GM21381 (cell line): Measurements from ENCODE around the gene ATXN7L1.

ENCODE experiments used
- ATAC-seq: cut with Tn5 transposase; IDR thresholded peaks from one replicate; pipeline ENCODE4 v1.9.1; 2021; ENCODE audit warnings: mild to moderate bottlenecking, moderate library complexity; ENCODE audit not compliant: unreplicated experiment

Gene ATXN7L1

DNA sequence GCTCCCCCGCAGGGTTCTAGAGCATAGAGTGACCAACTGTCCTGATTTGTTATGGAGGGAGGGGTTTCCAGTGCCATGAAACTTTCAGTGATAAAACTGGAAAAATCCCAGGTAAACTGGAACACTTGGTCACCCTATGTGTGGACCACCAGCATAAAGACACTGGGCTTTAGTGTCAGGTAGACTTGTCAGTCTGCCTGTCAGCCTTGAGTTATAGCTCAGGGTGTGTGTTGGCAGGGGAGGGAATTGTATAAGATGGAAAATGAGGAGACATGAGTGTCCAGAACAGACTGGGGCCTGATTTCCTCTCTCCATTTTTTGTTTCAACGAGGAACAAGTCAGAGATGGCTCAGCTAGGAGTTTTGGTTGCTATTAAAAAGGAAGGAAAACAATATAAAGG, 284.9 kb downstream of the ATXN7L1 start:
- ATAC-seq, result no peak

DNA sequence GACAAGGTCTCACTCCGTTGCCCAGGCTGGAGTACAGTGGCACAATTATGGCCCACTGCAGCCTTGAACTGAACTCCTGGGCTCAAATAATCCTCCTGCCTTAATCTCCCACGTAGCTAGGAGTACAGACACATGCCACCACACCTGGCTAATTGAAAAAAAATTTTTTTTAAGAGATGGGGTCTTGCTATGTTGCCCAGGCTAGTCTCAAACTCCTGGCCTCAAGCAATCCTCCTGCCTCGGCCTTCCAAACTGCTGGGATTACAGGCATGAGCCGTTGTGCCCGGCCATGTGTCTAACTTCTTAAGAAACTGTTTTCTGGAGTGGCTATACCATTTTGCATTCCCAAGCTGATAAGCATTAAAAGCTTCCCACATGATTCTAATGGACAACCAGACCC, 285.6 kb downstream of the ATXN7L1 start:
- no peak for ATAC-seq

DNA sequence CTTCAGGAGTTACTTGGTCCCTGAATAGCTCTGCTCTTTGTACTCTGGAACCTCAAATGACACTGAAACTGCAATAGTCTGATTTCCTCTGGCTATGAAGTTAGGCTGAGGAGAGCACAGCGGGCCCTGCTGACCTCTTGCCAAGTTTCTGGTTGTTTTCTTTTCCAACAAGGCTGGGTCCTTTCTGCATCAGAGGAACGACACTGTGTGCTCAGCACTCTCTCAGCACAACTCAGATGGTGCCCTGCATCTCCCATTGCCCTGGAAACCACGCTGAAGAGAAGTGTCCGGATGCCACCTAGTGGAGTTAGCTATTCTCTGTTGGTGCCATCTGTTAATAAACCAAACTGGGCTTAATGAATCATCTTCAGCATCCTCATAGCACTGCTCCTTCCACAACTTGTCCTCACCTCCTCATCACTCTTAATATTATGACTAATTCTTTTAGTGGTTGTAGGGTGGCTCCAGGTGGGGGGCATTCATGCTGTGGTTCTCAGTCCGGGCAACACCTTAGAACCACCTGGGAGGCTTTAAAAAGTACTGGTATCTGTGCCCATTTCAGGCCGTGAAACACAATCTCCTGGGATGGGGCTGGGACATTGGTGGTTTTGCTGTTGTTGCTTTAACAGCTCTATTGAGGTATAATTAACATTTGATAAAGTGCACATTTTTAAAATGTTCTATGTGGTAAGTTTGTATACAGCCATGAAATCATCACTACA, 286.9 kb downstream of the ATXN7L1 start:
- peak; percentile 83 for ATAC-seq

DNA sequence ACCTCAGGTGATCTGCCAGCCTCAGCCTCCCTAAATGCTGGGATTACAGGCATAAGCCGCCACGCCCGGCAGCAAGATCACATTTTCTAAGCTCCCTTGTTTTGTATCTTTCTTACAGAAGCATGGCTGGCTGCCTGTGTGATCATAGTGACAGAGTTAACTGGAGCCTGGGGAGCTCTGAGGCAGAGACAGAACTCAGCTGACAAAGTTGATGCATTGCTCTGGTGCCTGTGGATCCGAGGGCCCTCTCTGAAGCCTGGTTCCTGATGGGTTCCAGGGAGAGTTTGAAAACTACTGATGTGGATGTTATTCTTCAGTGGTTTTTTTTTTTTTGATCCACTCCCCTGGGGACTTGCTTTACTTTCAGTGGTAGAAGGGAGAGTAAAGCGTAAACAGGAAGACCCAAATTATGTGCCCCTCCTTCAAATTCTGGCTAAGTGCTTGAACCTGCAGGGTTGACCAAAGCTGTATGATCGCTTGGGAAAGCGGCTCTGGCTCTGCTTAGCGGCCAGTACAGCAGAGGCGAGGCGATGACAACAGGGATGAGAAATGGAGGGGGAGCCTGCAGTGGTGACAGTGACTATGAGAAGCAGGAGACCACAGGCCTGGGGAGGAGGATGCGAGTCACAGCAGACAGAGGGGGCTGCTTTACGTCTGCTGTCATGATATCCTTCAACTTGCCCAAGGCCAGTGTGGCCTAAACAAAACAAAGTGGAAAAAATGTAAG, 288.3 kb downstream of the ATXN7L1 start:
- ATAC-seq, result no peak

DNA sequence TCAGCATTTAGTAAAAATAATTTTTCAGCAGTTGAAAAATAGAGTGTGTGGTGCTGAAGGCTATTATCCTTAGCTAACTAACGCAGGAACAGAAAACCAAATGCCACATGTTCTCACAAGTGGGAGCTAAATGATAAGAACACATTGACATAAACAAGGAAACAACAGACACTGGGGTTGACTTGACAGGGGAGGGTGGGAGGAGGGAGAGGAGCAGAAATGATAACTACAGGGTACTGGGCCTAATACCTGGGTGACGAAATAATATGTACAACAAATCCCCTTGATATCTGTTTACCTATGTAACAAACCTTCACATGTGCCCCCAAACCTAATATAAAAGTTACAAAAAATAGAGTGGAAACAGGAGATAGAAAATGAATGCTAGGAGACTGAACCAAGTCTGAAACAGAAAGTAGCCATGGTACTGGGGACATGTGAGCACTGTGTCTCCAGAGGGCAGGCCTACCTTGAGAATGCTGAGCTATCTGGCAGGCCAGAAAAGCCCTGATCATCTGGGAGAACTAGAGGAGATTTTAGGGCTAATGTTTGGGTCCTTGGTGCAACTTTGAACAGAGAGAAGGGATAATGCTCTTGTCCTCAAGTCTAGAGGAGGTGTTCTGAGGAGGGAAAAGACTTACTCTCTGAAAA, 290.4 kb downstream of the ATXN7L1 start:
- ATAC-seq, result no peak

DNA sequence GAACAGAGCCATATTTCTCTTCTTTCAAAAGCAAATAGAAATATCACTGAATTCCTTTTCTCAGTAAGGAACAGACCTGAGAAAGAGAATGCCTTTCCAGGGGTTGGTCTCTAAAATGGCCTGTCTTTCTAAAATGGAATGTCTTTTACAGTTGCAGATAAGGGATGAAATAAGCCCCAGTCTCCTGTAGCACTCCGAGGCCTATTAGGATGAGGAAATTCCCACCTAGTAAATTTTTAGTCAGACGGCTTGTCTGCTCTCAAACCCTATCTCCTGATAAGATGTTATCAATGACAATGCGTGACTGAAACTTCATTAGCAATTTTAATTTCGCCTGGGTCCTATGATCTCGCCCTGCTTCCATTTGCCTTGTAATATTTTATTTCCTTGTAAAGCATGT, 292.2 kb downstream of the ATXN7L1 start:
- no peak for ATAC-seq

DNA sequence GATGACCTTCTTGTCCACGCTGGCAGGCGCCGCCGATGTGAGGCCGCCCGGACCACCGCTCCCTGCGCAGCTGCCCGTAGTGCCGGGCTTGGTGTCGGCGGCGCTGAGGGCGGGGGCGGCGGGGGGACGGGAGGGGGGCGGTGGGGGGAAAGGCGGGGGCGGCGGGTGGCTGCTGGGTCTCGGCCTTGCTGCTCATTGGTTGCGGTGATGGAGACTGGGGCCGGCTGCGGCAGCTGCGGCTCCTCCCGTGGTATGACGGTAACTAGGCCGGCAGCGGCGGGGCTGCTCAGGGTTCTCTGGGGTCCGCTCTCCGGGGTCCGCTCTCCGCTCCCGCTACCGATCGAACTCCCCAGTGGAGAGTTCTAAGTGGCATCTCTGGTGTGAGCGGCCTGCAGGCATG, 293.3 kb downstream of the ATXN7L1 start:
- ATAC-seq, result no peak

DNA sequence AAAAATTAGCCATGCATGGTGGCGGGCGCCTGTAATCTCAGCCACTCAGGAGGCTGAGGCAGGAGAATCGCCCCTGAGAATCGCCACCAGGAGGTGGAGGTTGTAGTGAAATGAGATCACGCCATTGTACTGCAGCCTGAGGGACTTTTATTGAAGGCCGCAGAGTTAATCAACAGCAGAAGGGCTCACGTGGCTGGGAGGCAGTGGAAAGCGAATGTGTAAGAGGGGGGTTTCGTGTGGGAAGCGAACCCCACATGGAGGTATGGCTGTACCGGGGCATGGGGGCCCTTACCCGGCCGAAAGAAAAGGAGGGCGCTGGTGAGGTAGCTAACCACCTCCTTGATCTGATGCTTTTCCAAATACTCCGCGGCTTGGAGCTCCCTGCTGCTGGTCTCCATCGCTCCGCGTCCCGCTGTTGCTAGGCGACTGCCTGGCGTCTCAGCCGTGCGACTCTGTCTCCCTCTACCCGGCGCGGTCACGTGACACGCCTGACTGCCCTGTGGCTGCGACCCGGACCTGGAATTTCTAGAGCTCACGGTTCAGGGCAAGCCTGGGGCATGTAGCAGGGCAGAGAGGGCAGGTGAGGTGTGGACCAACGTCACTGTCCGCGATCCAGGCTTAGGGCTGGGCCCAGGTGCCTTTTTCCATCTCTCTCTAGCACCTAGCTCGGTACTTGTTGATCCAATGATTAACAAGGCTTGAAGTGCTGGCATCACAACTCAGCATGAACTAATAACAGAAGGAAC, 295.2 kb downstream of the ATXN7L1 start, which contains the start of gene EFCAB10:
TSS of gene EFCAB10 (minus strand) at position 428 of the 746 bp plus-strand sequence. CDS start at position 398, 30 bp downstream.
- ATAC-seq, result peak; percentile 74

DNA sequence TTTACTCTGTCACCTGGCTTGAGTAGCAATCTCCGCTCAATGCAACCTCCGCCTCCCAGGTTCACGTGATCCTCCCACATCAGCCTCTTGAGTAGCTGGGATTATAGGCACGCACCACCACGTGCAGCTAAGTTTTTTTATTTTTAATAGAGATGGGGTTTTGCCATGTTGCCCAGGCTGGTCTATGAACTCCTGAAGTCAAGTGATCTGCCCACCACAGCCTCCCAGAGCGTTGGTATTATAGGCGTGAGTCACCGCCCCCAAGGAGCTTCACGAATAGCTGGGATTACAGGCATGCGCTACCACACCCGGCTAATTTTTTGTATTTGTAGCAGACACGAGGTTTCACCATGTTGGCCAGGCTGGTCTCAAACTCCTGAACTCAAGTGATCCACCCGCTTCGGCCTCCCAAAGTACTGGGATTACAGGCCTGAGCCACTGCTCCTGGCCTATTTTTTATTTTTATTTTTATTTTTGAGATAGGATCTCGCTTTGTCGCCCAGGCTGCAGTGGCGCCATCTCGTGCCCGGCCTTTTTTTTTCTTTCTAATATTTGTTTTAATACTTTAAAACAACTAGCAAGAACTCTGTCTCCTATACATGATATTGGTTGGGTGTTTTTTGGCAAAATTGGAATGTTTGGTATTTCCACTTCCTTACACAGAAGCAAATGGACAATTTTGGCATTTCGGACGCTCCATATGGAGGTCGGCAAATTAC, 296.2 kb downstream of the ATXN7L1 start:
- ATAC-seq, result no peak

DNA sequence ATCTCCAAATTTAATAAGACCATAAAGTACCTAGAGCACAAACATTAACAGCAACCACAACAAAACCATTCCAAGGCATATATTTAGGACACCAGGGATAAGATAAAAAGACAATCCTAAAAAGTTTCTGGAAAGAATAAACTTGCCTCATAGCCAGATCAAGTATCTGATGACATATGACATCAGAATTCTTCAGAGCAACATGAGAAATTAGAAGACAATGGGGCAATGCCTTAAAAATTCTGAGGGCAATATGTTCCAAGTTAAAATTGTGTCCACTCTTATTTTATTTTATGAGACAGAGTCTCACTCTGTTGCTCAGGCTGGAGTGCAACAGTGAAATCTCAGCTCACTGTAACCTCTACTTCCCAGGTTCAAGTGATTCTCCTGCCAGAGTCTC, 297.9 kb downstream of the ATXN7L1 start:
- no peak for ATAC-seq

DNA sequence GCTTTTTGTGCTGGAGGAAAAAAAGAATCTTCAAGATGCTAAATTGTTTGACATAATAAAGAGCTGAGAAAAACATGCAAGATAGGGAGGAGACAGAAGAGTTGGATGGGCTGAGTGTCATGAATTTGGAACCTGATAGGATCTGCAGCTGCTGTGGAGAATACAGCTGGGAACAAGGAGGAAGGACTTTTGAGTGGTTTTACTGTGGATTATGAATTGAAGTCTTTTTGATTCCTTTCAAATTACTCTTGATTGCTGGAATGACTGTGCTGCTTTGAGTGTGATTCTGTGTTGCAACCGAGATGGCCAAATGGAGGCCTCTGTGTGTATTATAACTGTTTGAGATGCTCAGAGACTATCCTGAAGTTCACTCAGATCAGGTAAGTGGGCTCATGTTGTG, 299.1 kb downstream of the ATXN7L1 start:
- ATAC-seq, result no peak

DNA sequence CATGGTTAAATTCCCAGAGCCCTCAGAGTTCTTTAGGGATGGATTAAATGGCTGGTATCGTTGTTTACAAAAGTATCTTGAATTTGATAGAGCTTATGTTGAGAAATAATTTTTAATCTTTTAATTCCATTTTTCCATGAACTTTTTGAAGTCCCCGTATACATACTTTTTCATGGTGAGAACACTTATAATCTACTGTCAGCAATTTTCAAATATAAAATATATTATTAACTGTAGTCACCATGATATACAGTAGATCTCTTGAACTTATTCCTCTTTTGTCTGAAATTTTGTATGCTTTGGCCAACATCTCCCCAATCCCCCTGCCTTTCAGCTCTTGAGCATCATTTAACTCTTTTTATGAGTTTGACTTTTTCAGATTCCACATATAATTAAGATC, 304.5 kb downstream of the ATXN7L1 start:
- ATAC-seq, result no peak

DNA sequence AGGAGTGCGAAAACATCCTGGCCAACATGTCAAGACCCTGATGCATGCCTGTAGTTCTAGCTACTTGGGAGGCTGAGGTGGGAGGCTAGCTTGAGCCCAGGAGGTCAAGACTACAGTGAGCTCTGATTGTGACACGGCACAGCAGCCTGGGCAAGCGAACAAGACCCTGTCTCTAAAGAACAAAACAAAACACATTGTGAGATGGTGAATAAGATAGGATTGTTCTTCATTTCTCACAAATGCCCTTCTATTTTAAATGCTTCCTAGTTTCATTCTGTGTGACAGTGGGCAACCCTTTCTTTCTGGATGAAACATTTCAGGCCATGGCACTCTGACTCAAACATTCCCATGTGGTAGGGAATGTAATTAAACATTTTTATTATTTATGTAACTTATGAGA, 308.6 kb downstream of the ATXN7L1 start:
- no peak for ATAC-seq

DNA sequence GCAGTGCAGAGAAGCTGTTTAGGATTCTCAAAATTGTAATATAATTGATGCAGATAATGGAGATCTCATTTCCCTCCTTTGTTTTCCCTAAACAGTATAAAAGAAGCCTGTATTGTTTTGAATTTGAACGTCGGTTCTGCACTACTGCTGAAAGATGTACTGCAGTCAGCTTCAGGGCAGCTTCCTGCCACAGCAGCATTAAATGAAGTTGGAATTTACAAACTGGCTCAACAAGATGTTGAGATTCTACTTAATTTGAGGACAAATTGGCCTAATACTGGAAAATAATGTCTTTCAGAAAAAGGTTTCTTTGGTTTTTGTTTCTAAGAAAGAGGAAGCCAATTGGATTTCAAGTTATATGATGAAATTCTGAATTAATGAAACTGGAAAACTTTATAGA, 309.4 kb downstream of the ATXN7L1 start:
- ATAC-seq, result no peak

DNA sequence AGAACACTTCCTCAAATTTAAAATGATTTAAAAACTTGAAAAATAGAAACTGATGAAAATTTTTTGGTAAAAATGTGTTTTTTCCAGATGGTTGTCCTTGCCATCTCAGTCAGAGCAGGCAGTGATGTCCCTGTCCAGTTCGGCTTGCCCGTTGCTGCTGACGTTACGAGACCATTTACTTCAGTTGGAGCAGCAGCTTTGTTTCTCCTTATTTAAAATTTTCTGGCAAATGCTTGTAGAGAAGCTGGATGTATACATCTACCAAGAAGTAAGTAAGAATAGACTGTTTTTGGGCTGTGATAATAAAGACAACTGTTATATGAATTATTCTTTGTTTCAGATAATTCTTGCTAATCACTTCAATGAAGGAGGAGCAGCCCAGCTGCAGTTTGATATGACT, 311.2 kb downstream of the ATXN7L1 start:
- ATAC-seq, result no peak

DNA sequence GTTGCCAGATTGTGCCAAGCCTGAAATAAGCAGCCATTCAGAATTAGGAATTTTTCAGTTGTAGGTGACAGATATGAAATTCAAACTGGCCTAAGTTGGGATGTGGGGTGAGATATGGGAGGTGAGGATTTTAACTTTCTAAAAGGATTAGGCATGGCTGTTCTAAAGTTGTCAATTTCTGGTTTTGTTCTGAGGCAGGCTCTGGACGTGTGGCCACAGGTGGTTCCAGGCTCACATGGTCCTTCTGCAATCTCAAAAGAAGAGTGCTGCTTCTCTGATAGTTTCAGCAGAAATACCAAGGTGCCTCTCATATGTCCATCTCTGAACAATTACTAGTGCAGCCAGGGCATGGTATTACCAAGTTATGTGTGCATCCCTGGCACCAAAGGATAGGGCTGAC, 316.5 kb downstream of the ATXN7L1 start:
- no peak for ATAC-seq
